Urinary bladder (tissue), 4 donors: ENCODE results near the gene PLEKHA6. TPM values are rescaled to one million over a fixed set of nuclear protein-coding genes. Genes with fewer than 3 reads are reported as not detected.
A peak's percentile ranks its signal among the peaks of the same experiment; 100 is the strongest.

Experiments
- DNase-seq: peaks from one replicate; pipeline ENCODE4 v3.0.0-alpha.2; 2015; ENCODE audit errors: extremely low spot score
- H3K27ac ChIP-seq: one replicate; pipeline ENCODE4 v1.5.1; 2013; ENCODE audit warnings: low read depth, mild to moderate bottlenecking, moderate library complexity
- H3K36me3 ChIP-seq: one replicate; pipeline ENCODE4 v1.6.1; 2013; ENCODE audit warnings: mild to moderate bottlenecking, moderate library complexity; ENCODE audit not compliant: insufficient read depth
- H3K4me1 ChIP-seq: one replicate; pipeline ENCODE4 v1.6.1; 2013; ENCODE audit warnings: mild to moderate bottlenecking, moderate library complexity; ENCODE audit not compliant: insufficient read depth
- H3K4me3 ChIP-seq: one replicate; pipeline ENCODE4 v1.5.1; 2013; ENCODE audit warnings: low read depth, low read length
- WGBS: extraction: QIAGEN DNeasy Blood & Tissue Kit; methylation state at CpG from one replicate; pipeline ENCODE4 v1.1.7; 2013; 5-methylcytosine and 5-hydroxymethylcytosine counted together
- polyA plus RNA-seq: library from polyadenylated mRNA; stranded (reverse); fragments of 200-250 nt; gene quantifications from one replicate; pipeline ENCODE4 v1.2.3, GENCODE V29; 2013
- total RNA-seq: library from RNA; depleted of rRNA; stranded (reverse); fragments of >200 nt; gene quantifications from one replicate; pipeline ENCODE4 v1.2.3, GENCODE V29; 2014
- donor health status: healthy with polysubstance abuse.
- donor health status: healthy.

PLEKHA6 gene
- total and polyA plus RNA-seq, 2 donors, result 9.5 to 15.1 TPM

- Histone ChIP-seq H3K4me1 (no peaks in the 10 kb centered on the region), H3K36me3 (no peaks in the 10 kb centered on the region), H3K4me3 (no peak overlapping the region), H3K27ac (no peak overlapping the region)
- no peak for DNase-seq
- 88% methylated on average over 4 of the region's 4 CpGs for WGBS
Measured at GRCh38 chr1:204355913-204356312, 3.8 kb downstream of the PLEKHA6 start.

DNA sequence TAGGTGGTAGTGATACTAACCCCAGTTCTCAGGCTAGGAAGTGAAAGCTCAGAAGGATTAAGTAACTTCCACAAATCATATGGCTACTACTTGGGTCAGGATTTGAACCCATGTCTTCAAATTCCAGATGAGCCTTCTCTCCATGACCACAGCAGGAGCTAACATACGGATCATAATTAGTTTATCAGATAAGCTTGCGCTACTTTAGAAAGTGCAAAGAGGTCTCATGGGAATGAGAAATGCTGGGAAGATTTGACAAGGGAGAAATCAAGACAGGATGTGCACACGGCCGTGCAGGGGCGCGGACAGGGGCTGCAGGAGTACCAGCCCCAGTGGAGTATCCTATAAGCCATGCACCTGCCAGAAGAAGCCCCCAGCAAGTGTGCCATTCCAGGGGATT, 5.2 kb downstream of the PLEKHA6 start:
- Histone ChIP-seq H3K27ac (no peak overlapping the region), H3K36me3 (no peaks in the 10 kb centered on the region), H3K4me1 (no peaks in the 10 kb centered on the region), H3K4me3 (no peak overlapping the region)
- DNase-seq, result no peak
- WGBS, result 78% methylated on average over 6 of the region's 6 CpGs

DNA sequence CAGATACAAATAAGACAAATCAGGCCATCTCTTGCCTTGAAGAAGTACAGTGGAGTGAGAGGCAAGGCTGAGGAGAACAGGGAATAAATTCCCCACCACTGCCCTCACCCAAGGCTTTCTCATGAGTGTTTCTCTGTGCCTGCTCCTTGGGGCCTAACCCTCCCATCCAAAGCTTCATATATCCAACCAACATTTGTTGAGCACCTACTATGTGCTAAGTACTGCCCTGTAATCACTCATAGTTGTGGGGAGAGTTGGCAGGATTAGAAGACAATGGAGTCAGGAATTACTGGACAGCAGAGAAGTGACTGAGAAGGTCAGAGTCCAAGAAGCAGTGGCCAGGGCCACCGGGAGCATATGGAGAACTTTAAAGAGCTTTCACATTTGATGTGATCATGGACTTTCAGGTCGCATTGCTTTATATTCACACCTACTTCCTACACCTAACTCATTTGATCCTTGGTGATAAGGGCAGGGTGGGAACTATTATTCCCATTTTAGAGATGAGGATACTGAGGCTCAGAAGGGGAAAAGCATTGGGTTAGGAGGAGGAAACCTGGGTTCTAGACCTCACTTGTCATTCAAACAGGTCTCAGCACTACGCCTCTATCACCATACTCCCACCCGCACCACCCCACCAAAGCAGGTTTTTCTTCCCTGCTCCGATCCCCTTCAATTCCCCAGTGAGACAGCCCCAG, 6.4 kb downstream of the PLEKHA6 start:
- no peak for DNase-seq
- WGBS, result 93% methylated on average over 5 of the region's 5 CpGs
- no peak overlapping the region for H3K4me3 ChIP-seq
- H3K4me1 ChIP-seq, result no peaks in the 10 kb centered on the region
- H3K36me3 ChIP-seq, result no peaks in the 10 kb centered on the region
- H3K27ac ChIP-seq, result no peak overlapping the region

DNA sequence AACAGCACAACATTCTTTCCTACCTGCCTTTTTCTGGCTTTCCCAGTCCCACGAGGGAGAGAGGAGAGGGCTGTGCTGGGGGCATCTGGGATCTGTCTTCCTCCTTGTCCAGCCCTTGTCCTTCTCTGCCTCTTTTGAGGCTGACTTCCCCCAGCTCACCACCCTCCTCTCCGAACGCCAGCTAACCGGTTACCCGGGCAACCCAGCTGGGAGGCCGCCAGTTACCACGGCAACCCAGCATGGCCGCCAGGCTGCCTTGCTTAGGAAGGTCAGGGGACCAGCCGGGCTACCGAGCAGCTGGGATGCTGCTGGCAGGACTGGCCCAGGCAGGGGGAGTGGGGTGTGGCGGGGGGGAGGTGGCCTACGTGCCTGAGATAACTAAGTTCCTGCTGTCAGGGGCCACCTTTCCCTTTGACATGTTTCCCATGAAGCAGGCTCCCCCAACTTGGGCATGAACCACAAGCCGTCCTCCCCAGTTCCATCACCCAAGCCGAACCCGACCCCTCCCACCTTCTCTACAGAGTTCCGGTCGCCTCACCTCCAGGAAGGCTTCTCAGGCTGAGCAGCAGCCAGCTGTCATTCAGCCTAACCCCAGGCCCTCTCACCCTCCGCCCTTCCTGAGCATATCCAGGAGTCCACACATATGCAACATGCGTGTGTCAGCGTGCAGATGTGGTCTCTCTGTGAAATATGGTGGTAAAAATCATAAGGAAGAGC, 8.7 kb downstream of the PLEKHA6 start:
- H3K27ac ChIP-seq, result no peak overlapping the region
- H3K36me3 ChIP-seq, result no peaks in the 10 kb centered on the region
- WGBS, result 24% methylated on average over 20 of the region's 20 CpGs
- no peaks in the 10 kb centered on the region for H3K4me1 ChIP-seq
- no peak overlapping the region for H3K4me3 ChIP-seq
- no peak for DNase-seq

DNA sequence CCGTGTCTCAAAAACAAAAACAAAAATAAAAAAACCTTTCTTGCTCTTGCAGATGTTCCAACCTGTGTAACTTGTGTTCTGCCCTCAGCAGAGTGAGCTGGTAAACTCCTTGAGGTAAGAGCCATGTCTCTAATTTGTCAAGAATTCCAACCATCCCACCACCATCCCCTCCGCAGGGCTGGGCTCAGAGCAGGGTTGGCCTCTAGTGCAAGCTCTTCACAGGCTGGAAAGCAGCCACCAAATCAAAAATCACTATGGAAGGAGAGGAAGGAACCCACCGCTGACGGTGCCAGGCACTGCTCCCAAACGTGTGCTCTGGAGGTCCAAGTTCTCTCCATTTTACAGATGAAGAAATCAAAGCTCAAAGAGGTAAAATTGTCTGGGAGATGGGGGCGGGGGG, 9.4 kb downstream of the PLEKHA6 start:
- no peak for DNase-seq
- no peak overlapping the region for H3K4me3 ChIP-seq
- no peaks in the 10 kb centered on the region for H3K4me1 ChIP-seq
- WGBS, result 56% methylated on average over 6 of the region's 6 CpGs
- no peaks in the 10 kb centered on the region for H3K36me3 ChIP-seq
- H3K27ac ChIP-seq, result no peak overlapping the region

GRCh38 chr1:204349602-204350001, 10.1 kb downstream of the PLEKHA6 start:
- Histone ChIP-seq H3K4me3 (no peak overlapping the region), H3K36me3 (no peaks in the 10 kb centered on the region), H3K4me1 (no peaks in the 10 kb centered on the region), H3K27ac (no peak overlapping the region)
- DNase-seq, result no peak
- WGBS, result 85% methylated on average over 7 of the region's 7 CpGs

DNA sequence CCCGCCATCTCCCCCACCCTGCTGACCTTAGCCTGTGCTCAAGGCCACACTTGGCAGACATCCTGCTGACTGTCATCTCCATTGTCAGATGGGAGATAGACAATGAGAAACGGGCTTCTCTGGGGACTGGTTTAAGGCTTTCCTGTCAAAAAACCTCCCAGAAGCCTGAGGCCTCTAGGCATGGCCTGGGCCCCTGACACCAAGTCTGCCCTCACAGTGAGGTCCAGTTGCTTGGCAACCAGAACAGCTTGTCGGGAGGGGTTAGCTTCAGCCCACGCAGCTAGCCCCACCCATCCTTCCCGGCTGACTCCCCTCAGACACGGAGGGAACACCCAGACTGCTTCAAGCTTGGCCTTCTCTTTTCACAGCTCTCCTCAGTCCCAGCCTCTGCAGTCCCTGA, 11.0 kb downstream of the PLEKHA6 start:
- Histone ChIP-seq H3K27ac (no peak overlapping the region), H3K4me3 (no peak overlapping the region), H3K4me1 (no peaks in the 10 kb centered on the region), H3K36me3 (no peaks in the 10 kb centered on the region)
- DNase-seq, result peak; percentile 78
- WGBS, result 11% methylated on average over 6 of the region's 6 CpGs

DNA sequence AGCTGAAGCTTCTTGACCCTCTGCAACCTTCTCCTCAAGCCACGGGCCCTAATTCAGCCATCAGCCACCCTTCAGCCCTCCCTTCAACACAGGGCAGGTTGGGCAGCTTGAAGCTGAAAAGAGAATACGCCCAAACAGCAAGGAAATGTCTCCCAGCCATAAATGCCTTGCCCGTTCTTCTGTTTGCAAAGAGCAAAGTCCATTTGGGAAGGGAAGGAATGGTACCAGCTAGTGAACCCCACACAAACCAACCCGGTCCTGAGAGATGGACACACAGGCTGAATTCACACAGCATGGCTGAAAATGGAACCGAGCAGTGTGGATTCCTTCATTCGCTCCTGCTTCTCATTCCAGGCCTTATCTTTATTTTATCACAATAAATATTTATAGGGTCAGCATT, 11.5 kb downstream of the PLEKHA6 start:
- H3K27ac ChIP-seq, result no peak overlapping the region
- WGBS, result 45% methylated on average over 6 of the region's 6 CpGs
- no peaks in the 10 kb centered on the region for H3K4me1 ChIP-seq
- no peak overlapping the region for H3K4me3 ChIP-seq
- DNase-seq, result no peak
- H3K36me3 ChIP-seq, result no peaks in the 10 kb centered on the region

DNA sequence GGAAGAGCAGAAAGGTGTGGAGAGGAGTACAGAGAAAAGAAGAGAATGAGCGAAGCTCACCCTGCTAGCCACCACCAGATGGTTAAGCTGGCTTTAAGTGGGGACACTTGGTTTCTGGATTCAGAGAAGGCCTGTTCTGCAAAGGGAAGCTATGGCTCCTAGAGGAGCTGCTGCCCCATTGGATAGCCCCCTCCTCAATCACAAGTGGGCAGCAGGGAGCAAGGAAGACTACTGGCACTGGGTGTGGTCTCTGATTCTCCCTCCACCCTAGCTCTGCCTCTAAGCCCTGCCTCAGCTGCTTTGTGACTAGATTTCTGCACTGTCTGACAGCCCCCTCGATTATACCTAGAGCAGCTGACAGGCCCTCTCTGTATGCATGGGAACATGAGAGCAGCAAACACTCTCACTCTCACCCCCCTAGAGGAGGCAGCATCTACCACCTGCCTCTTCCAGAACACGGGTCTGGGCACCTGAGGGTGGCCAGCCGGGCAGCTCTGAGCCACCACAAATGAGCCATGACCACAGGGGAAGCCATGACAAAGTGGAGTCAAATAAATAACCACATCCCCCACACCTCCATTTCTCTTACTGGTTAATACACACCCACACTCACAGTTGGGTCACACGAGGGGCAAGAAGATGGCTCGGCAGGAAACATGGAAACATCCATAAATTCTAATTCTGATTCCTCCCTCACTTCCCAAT, 13.6 kb downstream of the PLEKHA6 start:
- H3K4me1 ChIP-seq, result no peaks in the 10 kb centered on the region
- WGBS, result 85% methylated on average over 6 of the region's 6 CpGs
- DNase-seq, result no peak
- no peak overlapping the region for H3K4me3 ChIP-seq
- H3K36me3 ChIP-seq, result no peaks in the 10 kb centered on the region
- no peak overlapping the region for H3K27ac ChIP-seq

- no peak for DNase-seq
- Histone ChIP-seq H3K4me1 (no peaks in the 10 kb centered on the region), H3K4me3 (no peak overlapping the region), H3K27ac (no peak overlapping the region), H3K36me3 (no peaks in the 10 kb centered on the region)
- WGBS, result 90% methylated on average over 5 of the region's 5 CpGs
Measured at GRCh38 chr1:204345438-204345841, 14.3 kb downstream of the PLEKHA6 start.

DNA sequence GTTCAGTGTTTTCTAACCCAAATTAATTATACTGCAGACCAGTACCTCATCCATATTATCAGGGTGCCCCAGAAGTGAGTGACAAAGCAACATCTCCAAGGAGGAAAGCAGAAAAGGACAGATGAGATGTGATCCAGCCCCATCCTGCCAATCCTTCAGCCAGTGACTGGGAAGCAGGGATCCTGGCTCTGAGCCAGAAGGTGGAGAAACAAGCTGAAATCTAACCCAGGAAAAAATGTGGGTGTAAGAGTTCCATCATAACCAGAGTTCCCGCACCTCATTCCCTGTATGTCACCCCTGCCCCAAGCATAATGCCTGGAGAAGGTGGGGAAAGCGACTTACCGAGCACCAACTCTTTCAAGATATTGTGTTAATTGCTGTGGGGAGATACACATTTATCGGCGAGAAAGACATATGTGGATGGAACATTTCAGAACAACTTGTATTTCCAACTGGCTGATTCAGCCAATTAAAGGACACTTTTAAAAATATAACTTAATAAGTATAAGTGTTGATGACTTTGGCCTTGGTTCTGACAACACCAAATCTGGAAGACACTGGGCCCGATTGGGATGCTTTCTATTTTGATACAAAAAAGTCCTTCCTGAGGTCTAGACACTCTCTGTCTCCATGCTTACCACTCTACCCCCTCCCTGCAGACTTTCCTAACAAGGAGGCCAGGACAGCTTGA, 14.9 kb downstream of the PLEKHA6 start:
- no peak overlapping the region for H3K4me3 ChIP-seq
- DNase-seq, result no peak
- no peaks in the 10 kb centered on the region for H3K4me1 ChIP-seq
- WGBS, result 88% methylated on average over 6 of the region's 6 CpGs
- no peak overlapping the region for H3K27ac ChIP-seq
- H3K36me3 ChIP-seq, result no peaks in the 10 kb centered on the region

DNA sequence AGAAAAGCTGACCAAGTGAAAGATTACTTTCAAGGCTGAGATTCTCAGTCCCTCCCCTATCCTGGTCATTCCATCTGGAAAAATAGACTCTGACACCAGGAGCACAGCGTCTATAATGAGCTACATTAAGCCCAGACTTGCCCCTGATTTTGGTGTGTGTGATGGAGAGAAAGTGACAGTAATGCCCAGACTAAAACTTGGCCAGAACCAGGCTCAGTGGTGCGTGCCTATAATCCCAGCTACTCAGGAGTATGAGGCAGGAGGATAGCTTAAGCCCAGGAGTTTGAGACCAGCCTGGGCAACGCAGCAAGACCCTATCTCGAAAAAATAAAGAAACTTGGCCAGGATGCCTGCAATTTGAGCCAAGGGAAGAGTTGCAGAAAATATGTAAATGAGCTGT, 15.9 kb downstream of the PLEKHA6 start:
- H3K27ac ChIP-seq, result no peak overlapping the region
- H3K4me3 ChIP-seq, result no peak overlapping the region
- DNase-seq, result no peak
- WGBS, result 72% methylated on average over 4 of the region's 4 CpGs
- no peaks in the 10 kb centered on the region for H3K4me1 ChIP-seq
- no peaks in the 10 kb centered on the region for H3K36me3 ChIP-seq

- Histone ChIP-seq H3K27ac (no peak overlapping the region), H3K4me3 (no peak overlapping the region), H3K36me3 (no peaks in the 10 kb centered on the region), H3K4me1 (no peaks in the 10 kb centered on the region)
- WGBS, result 86% methylated on average over 3 of the region's 3 CpGs
- DNase-seq, result no peak
Measured at GRCh38 chr1:204343247-204343646, 16.5 kb downstream of the PLEKHA6 start.
